ENCODE data around the gene NBAS. TPM values are rescaled to one million over a fixed set of nuclear protein-coding genes. Genes with fewer than 3 reads are reported as not detected.

Gene NBAS
- polyA plus RNA-seq, 1 of the 3 experiments (the other 2 are of a cell fraction), result 12.0 TPM

- POLR2A ChIA-PET, result no interaction called here
- H3K4me3 ChIP-seq (ENCODE audit: low read depth in 2 of 2, low read length in 1 of 2), result no peak overlapping the region
- no peaks in the 10 kb centered on the region for H3K9me2 ChIP-seq
- H3K27me3 ChIP-seq (ENCODE audit: insufficient read depth), result no peaks in the 10 kb centered on the region
- no peak overlapping the region for H3K4me2 ChIP-seq
- no peaks in the 10 kb centered on the region for H3F3A ChIP-seq (replicated peaks; ENCODE audit: insufficient read depth)
- H3K36me3 ChIP-seq (replicated peaks in 1 of 2; ENCODE audit: control insufficient read depth in 1 of 2, insufficient read depth in 2 of 2, low read length in 1 of 2), result peaks cover 0 to 7% of the 10 kb centered on the region in 2 experiments
- no peak for TF ChIP-seq USF1 (IDR thresholded peaks at IDR 0.05; ENCODE audit: borderline replicate concordance, low read depth)
- no peak for TF ChIP-seq POLR2AphosphoS5 (IDR thresholded peaks at IDR 0.05; ENCODE audit: low read depth, low read length)
- no peak for TF ChIP-seq NFIC (IDR thresholded peaks at IDR 0.05; ENCODE audit: borderline replicate concordance)
- TF ChIP-seq TAF1 (IDR thresholded peaks at IDR 0.05; ENCODE audit: borderline replicate concordance, low read depth, low read length), result no peak
- no peak for TF ChIP-seq EP300 (IDR thresholded peaks at IDR 0.05; ENCODE audit: borderline replicate concordance in 1 of 2, low read depth in 1 of 2, low read length in 1 of 2)
- no peak for TF ChIP-seq MAX (IDR thresholded peaks at IDR 0.05; ENCODE audit: low read depth)
- no peak for TF ChIP-seq ZBTB33 (IDR thresholded peaks at IDR 0.05; ENCODE audit: borderline replicate concordance, low read depth)
- no peak for TF ChIP-seq SIN3A (IDR thresholded peaks at IDR 0.05; ENCODE audit: borderline replicate concordance, low read depth, low read length)
- TF ChIP-seq REST (IDR thresholded peaks at IDR 0.05; ENCODE audit: low read depth, low read length), result no peak
- TF ChIP-seq MEF2A (IDR thresholded peaks at IDR 0.05; ENCODE audit: borderline replicate concordance, low read depth), result no peak
- no peak for TF ChIP-seq TCF12 (IDR thresholded peaks at IDR 0.05)
- TF ChIP-seq NRF1 (IDR thresholded peaks at IDR 0.05; ENCODE audit: low read depth, low read length), result no peak
- H3K79me2 ChIP-seq (ENCODE audit: insufficient read depth), result no peaks in the 10 kb centered on the region
- no peaks in the 10 kb centered on the region for H3K4me1 ChIP-seq (ENCODE audit: control insufficient read depth in 1 of 2, insufficient read depth in 2 of 2, low read depth in 1 of 2, low read length in 1 of 2)
- no peak overlapping the region for H2AFZ ChIP-seq (ENCODE audit: low read depth)
- DNase-seq, result no peak
- no peak overlapping the region for H3K9ac ChIP-seq
- no peaks in the 10 kb centered on the region for H4K20me1 ChIP-seq (ENCODE audit: insufficient read depth)
- CTCF ChIA-PET, result no interaction called here
- WGBS (ENCODE audit: low lambda C conversion rate), result 81% methylated on average over 5 of the region's 5 CpGs
- H3K27ac ChIP-seq (ENCODE audit: low read depth in 2 of 2, low read length in 1 of 2), result no peak overlapping the region
- no peaks in the 10 kb centered on the region for H3K9me3 ChIP-seq
These were observed 128.4 kb downstream of the NBAS start for GRCh38 chr2:15432642-15433256.

Data from SK-N-SH (cell line).